GM10248 (cell line): ENCODE data around the gene ADGRA1.

Source experiments
- CTCF ChIA-PET: fragments of 300-600 bp; sonication (Branson Sonifier 250); formaldehyde crosslinking; extraction: SDS; loops from one replicate; lab custom pipeline; 2021; ENCODE audit warnings: antibody characterized with exemption; lab: Yijun Ruan, JAX
- POLR2A ChIA-PET: fragments of 350-650 bp; sonication (Branson Sonifier 250); formaldehyde crosslinking; extraction: SDS; loops from one replicate; lab custom pipeline; 2020; ENCODE audit warnings: antibody characterized with exemption; lab: Yijun Ruan, JAX
- DNase-seq: peaks from one replicate; pipeline ENCODE4 v3.0.0; 2012; ENCODE audit errors: extremely low spot score
- TF ChIP-seq, protein P1 (sequence below): IDR thresholded peaks from 2 replicates; pipeline ENCODE4 v1.5.1; 2012; ENCODE audit warnings: mild to moderate bottlenecking, low read depth; ENCODE audit errors: extremely low read depth, missing control alignments, control extremely low read depth

Gene ADGRA1

DNA sequence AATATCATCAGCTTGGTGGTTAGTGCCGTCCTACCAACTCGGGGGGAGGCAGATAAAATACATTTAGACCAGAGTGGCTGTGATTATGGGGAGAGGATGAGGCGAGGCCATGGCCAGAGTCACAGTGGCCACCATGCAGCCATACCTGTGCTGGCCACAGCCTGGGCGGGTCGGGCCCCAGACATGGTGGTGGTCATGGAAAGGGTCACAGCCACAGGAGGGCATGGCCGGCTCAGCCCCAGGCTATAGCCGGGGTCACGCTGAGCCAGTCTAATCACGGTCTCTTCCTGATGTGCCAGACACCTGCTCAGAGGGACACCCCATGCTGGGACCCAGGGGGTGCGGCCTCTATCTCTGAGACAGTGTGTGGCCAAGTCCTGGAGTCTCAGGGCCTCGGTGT, 10.2 kb downstream of the ADGRA1 start:
- CTCF ChIA-PET, result interaction anchor here (1.1 kb wide), 1 partner anchor 9 kb away, joined by 3 read pairs; no protein-coding TSS in a partner anchor
- DNase-seq, result no peak
- TF ChIP-seq, protein P1, sequence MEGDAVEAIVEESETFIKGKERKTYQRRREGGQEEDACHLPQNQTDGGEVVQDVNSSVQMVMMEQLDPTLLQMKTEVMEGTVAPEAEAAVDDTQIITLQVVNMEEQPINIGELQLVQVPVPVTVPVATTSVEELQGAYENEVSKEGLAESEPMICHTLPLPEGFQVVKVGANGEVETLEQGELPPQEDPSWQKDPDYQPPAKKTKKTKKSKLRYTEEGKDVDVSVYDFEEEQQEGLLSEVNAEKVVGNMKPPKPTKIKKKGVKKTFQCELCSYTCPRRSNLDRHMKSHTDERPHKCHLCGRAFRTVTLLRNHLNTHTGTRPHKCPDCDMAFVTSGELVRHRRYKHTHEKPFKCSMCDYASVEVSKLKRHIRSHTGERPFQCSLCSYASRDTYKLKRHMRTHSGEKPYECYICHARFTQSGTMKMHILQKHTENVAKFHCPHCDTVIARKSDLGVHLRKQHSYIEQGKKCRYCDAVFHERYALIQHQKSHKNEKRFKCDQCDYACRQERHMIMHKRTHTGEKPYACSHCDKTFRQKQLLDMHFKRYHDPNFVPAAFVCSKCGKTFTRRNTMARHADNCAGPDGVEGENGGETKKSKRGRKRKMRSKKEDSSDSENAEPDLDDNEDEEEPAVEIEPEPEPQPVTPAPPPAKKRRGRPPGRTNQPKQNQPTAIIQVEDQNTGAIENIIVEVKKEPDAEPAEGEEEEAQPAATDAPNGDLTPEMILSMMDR, result no peak
- POLR2A ChIA-PET, result no interaction called here

- DNase-seq, result no peak
- ChIA-PET POLR2A (no interaction called here), CTCF (interaction anchor here (1.1 kb wide), 1 partner anchor 9 kb away, joined by 3 read pairs; no protein-coding TSS in a partner anchor)
- TF ChIP-seq, protein P1, result no peak
Measured at GRCh38 chr10:133098426-133099124, 10.9 kb downstream of the ADGRA1 start.

GRCh38 chr10:133099571-133099970, 11.8 kb downstream of the ADGRA1 start:
- CTCF ChIA-PET, result no interaction called here
- POLR2A ChIA-PET, result no interaction called here
- DNase-seq, result no peak
- TF ChIP-seq, protein P1, result no peak

DNA sequence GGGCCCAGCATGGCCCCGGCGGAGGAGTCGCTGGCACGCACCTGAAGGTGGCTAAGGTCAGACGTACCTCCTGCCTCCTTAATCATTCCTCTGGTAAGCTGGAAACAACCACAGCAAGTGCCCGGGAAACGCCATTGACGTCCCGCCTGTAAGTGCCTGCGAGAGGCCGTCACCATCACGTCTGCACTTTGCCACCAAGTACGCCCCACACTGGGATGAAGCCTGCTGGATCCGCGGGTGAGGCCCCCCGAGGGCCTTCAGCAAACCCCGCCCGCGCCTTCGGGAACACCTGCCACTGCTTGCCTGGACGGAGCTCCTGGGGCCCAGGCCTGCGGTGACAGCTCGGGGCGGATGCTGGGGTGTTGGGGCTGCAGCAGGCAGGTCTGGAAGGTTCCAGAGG, 12.5 kb downstream of the ADGRA1 start:
- no peak for DNase-seq
- POLR2A ChIA-PET, result no interaction called here
- CTCF ChIA-PET, result no interaction called here
- TF ChIP-seq, protein P1, result no peak

GRCh38 chr10:133100706-133101415, 13.1 kb downstream of the ADGRA1 start:
- POLR2A ChIA-PET, result no interaction called here
- CTCF ChIA-PET, result no interaction called here
- TF ChIP-seq, protein P1, result no peak
- DNase-seq, result no peak

DNA sequence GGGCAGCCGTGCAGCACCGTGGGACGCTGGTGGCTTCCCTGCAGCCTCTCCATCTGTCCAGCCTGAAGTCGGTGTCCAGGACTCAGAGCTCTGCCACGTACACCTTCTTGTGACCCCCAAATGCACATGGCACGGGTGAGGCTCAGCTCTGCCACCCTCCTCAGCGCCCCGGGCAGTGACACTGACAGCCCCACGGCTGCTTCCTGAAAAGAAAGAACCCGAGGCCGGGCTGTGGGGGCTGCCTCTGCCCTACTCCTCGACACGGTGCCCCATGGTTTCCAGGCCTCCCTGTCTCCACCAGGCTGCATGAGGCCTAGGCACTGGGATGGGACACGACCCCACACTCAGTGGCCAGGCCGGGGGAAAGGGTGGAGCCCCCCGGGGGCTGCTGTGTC, 13.7 kb downstream of the ADGRA1 start:
- TF ChIP-seq, protein P1, result no peak
- CTCF ChIA-PET, result no interaction called here
- no peak for DNase-seq
- POLR2A ChIA-PET, result no interaction called here
